Left forelimb (tissue), 1 donor: ENCODE measurements around the gene ARFIP1.
"Not testable (repeated sequence)": the region's sequence is repeated elsewhere in the genome, so short reads cannot be mapped to it uniquely, and the experiment has no call there.

Source experiments
- DNase-seq: peaks from one replicate; pipeline ENCODE4 v3.0.0-alpha.2; 2018; ENCODE audit warnings: low spot score

ARFIP1 gene

GRCh38 chr4:152843481-152844090, 63.8 kb downstream of the ARFIP1 start:
- no peak for DNase-seq

DNA sequence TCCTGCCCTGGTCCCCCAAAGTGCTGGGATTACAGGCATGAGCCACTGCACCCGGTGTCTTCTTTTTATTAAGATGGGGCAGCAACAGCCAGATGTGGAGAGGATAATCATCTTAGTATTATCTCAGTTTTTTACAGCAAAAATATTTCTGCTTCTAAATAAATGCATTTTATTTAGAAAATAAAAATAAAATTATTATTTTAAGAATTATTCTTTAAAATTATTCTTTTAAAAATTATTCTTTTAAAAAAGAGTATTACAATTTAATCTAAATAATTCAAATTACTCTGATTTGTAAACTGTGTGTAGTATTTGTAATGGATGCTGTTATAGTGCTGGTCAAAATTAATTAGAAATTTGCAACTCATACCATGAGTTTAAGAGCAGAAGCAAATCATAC, 67.6 kb downstream of the ARFIP1 start:
- no peak for DNase-seq

DNA sequence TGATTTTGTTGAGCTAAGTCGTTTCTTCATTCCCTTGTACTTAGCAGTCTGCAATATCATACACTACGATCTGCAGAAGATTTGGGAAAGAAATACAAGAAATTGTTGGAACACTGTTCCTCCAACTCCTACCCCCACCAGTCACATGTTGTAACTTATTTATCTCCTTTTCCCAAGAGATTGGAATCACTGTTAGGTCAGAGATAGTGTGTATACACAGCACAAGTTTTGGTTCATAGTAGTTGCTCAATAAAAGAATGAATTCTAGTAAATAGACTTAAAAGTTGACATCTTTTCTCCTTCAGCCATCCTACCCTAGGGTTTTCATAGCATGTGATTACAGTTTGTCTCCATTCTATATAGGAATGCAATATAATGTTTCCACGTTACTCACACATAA, 68.8 kb downstream of the ARFIP1 start:
- no peak for DNase-seq

DNA sequence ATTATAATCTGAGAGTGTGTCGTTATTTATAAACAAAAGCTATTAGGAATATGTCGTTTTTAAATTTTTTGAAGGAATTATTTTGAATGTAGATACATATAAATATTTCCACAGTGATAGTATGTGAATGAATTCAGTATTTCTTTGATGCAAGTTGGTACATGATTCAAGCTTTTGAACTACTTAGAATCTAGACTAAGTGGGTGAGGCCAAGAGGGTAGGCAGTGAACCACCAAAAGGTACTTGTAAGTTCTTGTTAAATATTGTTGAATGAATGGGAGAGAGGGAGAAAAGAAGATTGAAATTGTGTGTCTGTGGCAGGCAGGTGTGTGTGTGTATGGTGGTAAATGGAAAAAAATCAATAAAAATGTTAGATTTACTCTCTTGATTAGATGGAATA, 69.6 kb downstream of the ARFIP1 start:
- no peak for DNase-seq

GRCh38 chr4:152850377-152850776, 70.6 kb downstream of the ARFIP1 start:
- DNase-seq: no peak

DNA sequence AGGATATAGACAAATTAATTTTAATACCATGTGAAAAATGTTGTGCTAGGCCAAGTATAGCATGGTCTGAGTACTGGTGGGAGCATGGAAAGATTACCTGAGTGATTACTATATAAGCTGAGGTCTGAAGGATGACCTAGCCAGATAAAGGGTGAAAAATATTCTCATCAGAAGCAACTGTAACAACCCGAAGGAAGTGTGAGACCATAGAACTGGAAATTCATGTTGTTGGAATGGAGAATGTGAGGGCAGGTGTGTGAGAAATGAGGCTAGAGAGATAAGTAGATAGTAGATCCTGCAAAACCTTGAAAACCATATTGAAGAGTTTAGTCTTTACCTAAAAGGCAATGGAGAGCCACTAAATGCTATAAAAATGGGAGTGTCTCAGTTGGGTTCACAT, 71.5 kb downstream of the ARFIP1 start:
- no peak for DNase-seq

DNA sequence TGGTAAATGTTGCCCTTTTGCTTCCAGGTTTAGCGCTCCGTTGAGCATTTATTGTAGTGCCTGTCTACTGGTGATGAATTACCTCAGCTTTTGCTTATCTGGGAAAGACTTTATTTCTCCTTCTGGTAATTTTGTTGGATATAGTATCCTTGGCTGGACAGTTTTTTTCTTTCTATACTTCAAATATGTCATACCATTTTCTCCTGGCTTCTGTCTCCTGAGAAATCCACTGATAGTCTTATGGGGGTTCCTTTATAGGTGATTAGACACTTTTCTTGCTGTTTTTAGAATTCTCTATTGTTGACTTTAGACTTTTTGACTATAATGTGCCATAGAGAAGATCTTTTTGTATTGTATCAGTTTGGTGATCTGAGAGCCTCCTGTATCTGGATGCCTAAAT, 73.5 kb downstream of the ARFIP1 start:
- no peak for DNase-seq

- not testable (repeated sequence) for DNase-seq
Observed at GRCh38 chr4:152854016-152854415, 74.3 kb downstream of the ARFIP1 start.

- no peak for DNase-seq
Observed at GRCh38 chr4:152856960-152857359, 77.2 kb downstream of the ARFIP1 start.

- DNase-seq: no peak
Observed at GRCh38 chr4:152858934-152859333, 79.2 kb downstream of the ARFIP1 start.

- no peak for DNase-seq
Observed at GRCh38 chr4:152860046-152860445, 80.3 kb downstream of the ARFIP1 start.

DNA sequence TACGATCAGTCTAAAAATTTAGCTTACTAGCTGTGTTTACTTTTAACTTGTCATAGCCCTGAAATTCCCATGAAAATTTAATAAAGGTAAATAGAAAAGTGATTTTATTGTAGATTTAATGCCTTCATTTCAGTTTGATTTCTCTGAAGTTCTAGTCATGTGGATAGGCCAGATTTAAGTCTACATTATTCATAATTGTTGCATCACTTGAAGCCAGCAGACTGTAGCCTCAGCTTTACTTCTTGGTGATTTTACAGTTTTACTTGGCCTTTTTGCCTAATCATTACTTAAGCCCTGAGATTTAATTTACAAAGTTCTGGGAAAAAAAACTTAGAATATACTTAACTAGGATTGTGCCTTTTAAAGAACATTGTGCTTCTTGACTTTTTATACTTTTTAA, 82.9 kb downstream of the ARFIP1 start:
- DNase-seq: no peak

DNA sequence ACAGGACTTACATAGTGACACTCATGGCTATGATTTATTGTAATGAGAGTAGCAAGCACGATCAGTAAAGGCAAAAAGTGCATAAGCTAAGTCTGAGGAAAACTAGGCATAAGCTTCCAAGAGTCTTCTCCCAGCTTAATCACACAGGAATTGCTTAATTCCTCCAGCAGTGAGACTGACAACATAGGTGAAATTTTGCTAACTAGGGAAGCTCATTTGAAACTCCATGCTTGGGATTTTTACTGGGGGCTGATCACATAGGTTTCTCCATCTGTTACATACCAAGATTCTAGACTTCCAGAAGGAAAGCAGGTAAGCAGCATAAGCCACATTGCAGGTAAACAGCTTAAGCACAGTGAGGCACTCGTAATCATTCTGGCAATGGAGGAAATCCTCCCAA, 84.6 kb downstream of the ARFIP1 start:
- no peak for DNase-seq

DNA sequence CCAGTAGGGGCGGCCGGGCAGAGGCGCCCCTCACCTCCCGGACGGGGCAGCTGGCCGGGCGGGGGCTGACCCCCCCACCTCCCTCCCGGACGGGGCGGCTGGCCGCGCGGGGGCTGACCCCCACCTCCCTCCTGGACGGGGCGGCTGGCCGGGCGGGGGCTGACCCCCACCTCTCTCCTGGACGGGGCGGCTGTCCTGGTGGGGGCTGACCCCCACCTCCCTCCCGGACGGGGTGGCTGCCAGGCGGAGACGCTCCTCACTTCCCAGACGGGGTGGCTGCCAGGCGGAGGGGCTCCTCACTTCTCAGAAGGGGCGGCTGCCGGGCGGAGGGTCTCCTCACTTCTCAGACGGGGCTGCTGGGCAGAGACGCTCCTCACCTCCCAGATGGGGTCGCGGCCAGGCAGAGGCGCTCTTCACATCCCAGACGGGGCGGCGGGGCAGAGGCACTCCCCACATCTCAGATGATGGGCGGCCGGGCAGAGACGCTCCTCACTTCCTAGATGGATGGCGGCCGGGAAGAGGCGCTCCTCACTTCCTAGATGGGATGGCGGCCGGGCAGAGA, 86.8 kb downstream of the ARFIP1 start:
- not testable (repeated sequence) for DNase-seq

DNA sequence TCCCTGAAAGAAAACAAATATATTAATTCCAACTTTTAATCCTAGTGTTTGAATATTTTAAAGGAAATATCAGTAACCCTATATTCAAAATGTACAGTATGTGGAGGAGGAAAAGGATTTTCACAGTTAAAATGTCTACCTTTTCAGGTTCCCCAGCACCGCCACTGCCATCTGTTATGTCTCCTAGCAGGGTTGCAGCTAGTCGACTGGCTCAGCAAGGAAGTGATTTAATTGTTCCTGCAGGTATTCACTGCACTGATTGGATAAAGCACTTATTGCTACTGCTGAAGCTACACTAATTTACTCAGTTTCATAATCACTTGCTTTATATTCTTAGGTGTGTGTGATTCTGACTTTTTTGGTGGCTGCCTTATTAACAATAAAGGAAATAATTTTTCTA, 90.9 kb downstream of the ARFIP1 start:
- DNase-seq: no peak

DNA sequence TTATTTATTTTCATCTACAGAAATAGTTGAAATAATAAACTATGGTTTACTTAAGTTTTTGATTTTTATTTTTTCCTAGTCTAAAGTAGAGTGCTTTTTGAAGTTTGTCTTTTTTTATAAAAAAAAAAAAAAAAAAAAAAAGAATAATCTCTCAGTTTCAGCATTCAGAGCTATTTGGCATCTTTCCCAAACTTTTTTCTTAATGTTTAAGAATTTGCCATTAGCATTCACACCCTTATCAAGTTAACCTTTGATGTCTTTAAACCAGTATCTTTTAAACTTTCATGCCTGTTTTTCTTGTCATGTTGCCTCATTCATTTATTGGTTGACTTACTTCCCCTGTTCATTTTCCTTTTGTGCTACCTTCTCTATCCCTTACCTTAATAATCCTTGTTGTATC, 95.5 kb downstream of the ARFIP1 start:
- no peak for DNase-seq

- DNase-seq: no peak
Observed at GRCh38 chr4:152877868-152878267, 98.1 kb downstream of the ARFIP1 start.

DNA sequence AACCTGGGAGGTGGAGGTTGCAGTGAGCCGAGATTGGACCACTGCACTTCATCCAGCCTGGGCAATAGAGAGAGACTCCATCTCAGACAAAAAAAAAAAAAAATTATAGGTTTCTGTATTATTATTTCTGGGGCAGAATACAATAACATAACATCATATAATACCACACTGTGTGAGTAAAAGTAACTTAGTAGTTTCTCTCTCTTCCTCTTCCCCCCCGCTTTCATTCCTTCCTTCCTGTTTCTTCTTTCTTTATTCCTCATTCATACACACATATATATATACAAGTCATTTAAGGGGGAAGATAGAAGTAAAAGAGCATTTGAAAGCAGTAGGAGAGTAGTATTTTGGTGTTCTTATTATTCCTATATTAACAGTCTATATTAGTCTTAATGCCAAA, 100.5 kb downstream of the ARFIP1 start:
- no peak for DNase-seq

DNA sequence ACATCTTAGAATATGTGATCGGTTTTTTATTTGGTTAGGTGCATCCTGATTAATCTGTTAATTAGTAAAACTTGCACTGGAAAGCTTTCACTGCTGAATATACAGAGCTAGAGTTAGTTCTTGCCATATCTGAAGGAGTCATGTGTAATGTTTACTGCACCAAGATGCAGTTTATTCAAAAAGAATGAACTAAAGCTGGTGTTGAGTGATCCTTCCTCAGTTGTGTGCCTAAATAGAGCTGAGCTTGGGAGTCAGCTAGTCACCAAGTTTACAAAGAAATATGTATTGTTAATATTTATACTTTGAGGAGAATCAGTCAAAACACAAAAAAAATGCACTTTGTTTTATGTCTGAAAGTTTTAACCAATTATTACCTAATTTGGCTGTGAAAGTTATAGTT, 102.2 kb downstream of the ARFIP1 start:
- DNase-seq: no peak

DNA sequence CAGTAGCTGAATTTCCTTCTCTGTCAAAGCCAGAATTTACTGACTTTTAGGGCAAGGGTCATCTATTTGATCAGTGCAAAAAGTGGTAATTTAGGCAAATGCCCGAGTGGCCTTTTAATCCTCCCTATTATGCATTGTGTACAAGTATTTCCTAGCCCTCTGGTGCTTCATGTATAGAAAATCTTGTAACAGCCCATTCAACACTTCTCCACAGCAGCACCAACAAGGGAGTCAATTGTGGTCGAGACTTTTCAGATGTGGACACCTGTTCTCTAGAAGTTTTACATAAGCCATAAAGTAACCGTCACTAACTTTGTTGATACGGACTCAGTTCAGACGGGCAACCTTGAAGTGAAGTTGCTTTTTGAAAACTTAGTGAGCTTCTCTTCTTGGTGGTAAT, 105.4 kb downstream of the ARFIP1 start:
- DNase-seq: no peak

DNA sequence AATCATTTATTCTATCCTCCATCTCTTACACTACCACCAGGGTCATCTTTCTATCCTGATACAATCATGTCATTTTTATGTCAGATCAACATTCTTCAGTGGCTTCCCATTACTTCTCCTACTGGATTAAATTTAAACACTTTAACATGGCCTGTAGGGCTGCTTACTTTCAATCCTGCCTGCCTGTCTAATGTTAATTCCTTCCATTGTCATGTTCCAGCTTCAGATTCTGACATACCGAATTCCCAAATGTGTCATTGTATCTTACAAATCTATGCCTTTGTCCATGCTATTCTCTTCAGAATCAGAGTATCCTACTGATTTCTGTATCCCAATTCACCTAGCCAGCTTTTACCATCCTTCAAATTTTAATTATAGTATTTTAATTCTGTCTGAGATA, 106.4 kb downstream of the ARFIP1 start:
- DNase-seq: no peak

GRCh38 chr4:152887981-152888380, 108.2 kb downstream of the ARFIP1 start:
- no peak for DNase-seq

GRCh38 chr4:152892974-152893373, 113.2 kb downstream of the ARFIP1 start:
- no peak for DNase-seq

DNA sequence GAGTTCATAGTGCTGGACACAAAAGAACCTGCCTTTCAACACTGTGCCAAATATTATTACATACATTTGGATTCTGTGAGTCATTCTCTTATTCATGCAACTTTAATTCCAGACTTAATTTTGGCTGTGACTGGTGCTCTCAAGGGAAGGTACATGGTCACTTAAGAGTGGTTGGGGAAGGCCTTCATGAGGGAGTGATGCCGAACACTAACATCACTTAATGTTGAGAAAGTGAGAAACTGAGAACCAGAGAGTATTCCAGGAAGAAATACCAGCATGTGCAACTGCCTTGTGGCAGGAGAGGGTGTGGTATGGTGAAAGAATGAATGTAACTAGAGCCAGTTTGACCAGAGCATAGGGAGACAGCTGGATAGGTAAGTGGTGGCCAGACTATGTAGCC, 114.9 kb downstream of the ARFIP1 start:
- no peak for DNase-seq
